ENCODE measurements around the gene DISP3.

- no peak for TF ChIP-seq EZH2 (IDR thresholded peaks at IDR 0.05)
- no peak for TF ChIP-seq POLR2AphosphoS5 (IDR thresholded peaks at IDR 0.05; ENCODE audit: borderline replicate concordance, low read depth, low read length)
- no peak for TF ChIP-seq FOXP2 (optimal IDR thresholded peaks at IDR 0.05; ENCODE audit: control extremely low read depth, extremely low read length, insufficient read depth)
Observed at GRCh38 chr1:11432526-11432925, 46.4 kb upstream of the DISP3 start.

Measured in SK-N-MC (cell line).